Cardiac muscle cell (in vitro differentiated cells and primary cell): Measurements from ENCODE around the gene PRKG1. TPM values are rescaled to one million over a fixed set of nuclear protein-coding genes. Genes with fewer than 3 reads are reported as not detected.

Experiments
- DNase-seq, 2 donors: peaks; one replicate each; pipeline versions ENCODE4 v3.0.0 to v3.0.0-alpha.2; 2010 to 2017; ENCODE audit warnings: low read depth in 1 of 2, low spot score in 1 of 2
- H3K27ac ChIP-seq: fragments of 200-600 bp; sonication (generic); 2 replicates; pipeline ENCODE4 v1.5.1; 2016
- H3K27me3 ChIP-seq: fragments of 200-600 bp; sonication (generic); 2 replicates; pipeline ENCODE4 v1.6.0; 2016; ENCODE audit warnings: control low read depth
- H3K36me3 ChIP-seq: fragments of 200-600 bp; sonication (generic); 2 replicates; pipeline ENCODE4 v1.5.1; 2016; ENCODE audit warnings: control low read depth
- H3K4me1 ChIP-seq: fragments of 200-600 bp; sonication (generic); 2 replicates; pipeline ENCODE4 v1.8.1; 2017; ENCODE audit warnings: low read depth, mild to moderate bottlenecking, mixed run types
- H3K4me3 ChIP-seq: fragments of 200-600 bp; sonication (generic); 2 replicates; pipeline ENCODE4 v1.5.1; 2016; ENCODE audit warnings: mild to moderate bottlenecking
- H3K9me3 ChIP-seq: fragments of 200-600 bp; sonication (generic); 2 replicates; pipeline ENCODE4 v1.5.1; 2017; ENCODE audit warnings: low read depth, mild to moderate bottlenecking, control low read depth
- CTCF ChIP-seq: IDR thresholded peaks from 2 replicates; pipeline ENCODE4 v1.5.1; 2012; ENCODE audit warnings: low read depth, mild to moderate bottlenecking, low read length
- polyA plus RNA-seq: library from polyadenylated mRNA; unstranded; fragments of >200 nt; fragmentation: Nextera tagmentation; extraction: Ambion mirVana; gene quantifications from 2 replicates; pipeline ENCODE4 v1.2.1, GENCODE V29; 2016
- total RNA-seq: library from RNA; depleted of rRNA; stranded (reverse); fragments of >200 nt; gene quantifications from 2 replicates; pipeline ENCODE4 v1.2.3, GENCODE V29; 2016

Gene PRKG1
- total and polyA plus RNA-seq, 2 experiments from 2014 or later = 2.9 to 13.3 TPM

GRCh38 chr10:52040486-52040885, 966.2 kb downstream of the PRKG1 start:
- Histone ChIP-seq H3K4me1 (no peaks in the 10 kb centered on the region), H3K27me3 (no peaks in the 10 kb centered on the region), H3K4me3 (no peak overlapping the region), H3K9me3 (no peaks in the 10 kb centered on the region), H3K36me3 (no peaks in the 10 kb centered on the region), H3K27ac (no peak overlapping the region)
- TF ChIP-seq CTCF = no peak
- DNase-seq = no peak

DNA sequence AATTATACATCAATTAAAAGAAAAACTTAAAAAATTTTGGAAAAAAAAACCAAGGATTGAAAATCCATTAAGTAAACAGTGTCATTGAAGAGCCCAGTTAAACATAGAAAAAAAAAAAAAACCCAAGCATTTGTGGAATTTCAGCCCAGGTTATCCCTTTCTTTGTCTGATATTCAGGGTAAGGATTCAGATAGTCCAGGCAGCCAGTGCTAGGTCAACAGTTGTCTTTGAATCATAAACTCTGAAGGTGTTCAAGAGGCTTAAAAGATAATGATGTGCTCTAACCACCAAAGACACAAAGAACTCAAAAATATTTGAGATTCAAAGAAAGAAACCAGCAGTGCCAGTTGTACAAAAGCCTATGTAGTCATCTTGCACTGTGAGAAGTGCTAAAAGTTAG, 969.5 kb downstream of the PRKG1 start:
- no peak overlapping the region for H3K27ac ChIP-seq
- no peak for DNase-seq
- H3K36me3 ChIP-seq = no peaks in the 10 kb centered on the region
- no peaks in the 10 kb centered on the region for H3K27me3 ChIP-seq
- no peak overlapping the region for H3K4me3 ChIP-seq
- no peak for TF ChIP-seq CTCF
- no peaks in the 10 kb centered on the region for H3K4me1 ChIP-seq
- no peaks in the 10 kb centered on the region for H3K9me3 ChIP-seq

DNA sequence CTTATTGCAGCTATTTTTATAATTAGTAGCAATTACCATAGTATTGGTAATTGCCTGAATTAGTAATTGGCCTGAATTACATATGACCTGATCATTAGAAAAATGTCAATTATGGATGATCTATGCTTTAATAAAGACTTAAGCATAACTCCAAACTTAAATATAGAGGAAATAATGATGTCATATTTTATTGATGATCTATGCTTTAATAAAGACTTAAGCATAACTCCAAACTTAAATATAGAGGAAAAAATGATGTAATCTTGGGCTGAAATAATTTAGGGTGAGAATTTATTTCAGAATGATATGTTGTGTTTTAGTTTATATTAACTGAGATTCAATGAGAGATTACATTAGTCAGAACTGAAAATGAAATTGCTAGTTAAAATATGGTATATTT, 973.8 kb downstream of the PRKG1 start:
- Histone ChIP-seq H3K27me3 (no peaks in the 10 kb centered on the region), H3K4me1 (no peaks in the 10 kb centered on the region), H3K36me3 (no peaks in the 10 kb centered on the region), H3K4me3 (no peak overlapping the region), H3K27ac (no peak overlapping the region), H3K9me3 (no peaks in the 10 kb centered on the region)
- DNase-seq = no peak
- TF ChIP-seq CTCF = no peak

GRCh38 chr10:52050429-52051047, 976.3 kb downstream of the PRKG1 start:
- Histone ChIP-seq H3K4me3 (no peak overlapping the region), H3K27ac (no peak overlapping the region), H3K36me3 (no peaks in the 10 kb centered on the region), H3K4me1 (no peaks in the 10 kb centered on the region), H3K9me3 (no peaks in the 10 kb centered on the region), H3K27me3 (no peaks in the 10 kb centered on the region)
- no peak for DNase-seq
- no peak for TF ChIP-seq CTCF

DNA sequence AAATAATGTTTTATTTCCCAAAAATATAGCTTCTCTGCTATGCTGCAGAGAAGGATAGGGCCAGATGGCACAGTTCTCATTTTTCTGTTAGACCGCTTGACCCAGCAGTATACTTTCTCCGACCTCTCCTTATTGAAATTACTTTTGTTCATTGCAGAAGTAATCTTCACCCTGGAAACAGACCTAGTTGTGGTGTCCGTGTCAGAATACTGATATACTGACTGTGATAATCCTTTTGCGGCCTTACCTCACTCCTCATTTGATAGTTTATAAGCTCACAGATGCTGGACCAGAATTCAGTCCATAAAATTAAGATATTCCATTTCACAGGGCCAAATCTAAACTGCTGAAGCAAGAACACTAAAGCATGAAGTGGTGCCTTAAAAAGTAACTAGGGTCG, 979.2 kb downstream of the PRKG1 start:
- no peaks in the 10 kb centered on the region for H3K9me3 ChIP-seq
- H3K4me3 ChIP-seq = no peak overlapping the region
- H3K27ac ChIP-seq = no peak overlapping the region
- DNase-seq = no peak
- no peaks in the 10 kb centered on the region for H3K27me3 ChIP-seq
- no peak for TF ChIP-seq CTCF
- H3K4me1 ChIP-seq = no peaks in the 10 kb centered on the region
- no peaks in the 10 kb centered on the region for H3K36me3 ChIP-seq
